K562 (cell line): Measurements from ENCODE around the gene ZNF112.

Source experiments
- EP300 ChIP-seq: IDR thresholded peaks from 2 replicates; pipeline ENCODE4 v1.6.1; 2012; ENCODE audit warnings: low read length, improper control_type of control experiment
- ESRRA ChIP-seq: fragments of 450-650 bp; IDR thresholded peaks from 2 replicates; pipeline ENCODE4 v1.6.1; 2014; ENCODE audit warnings: low read depth, mild to moderate bottlenecking, moderate library complexity, borderline replicate concordance
- EZH2 ChIP-seq: IDR thresholded peaks from 2 replicates; pipeline ENCODE4 v1.6.1; 2012; ENCODE audit warnings: low read depth, mild to moderate bottlenecking, inconsistent platforms, low read length, borderline replicate concordance
- GTF3C2 ChIP-seq: IDR thresholded peaks from 3 replicates; pipeline ENCODE4 v1.6.1; 2011; ENCODE audit warnings: borderline replicate concordance, mild to moderate bottlenecking, moderate library complexity; ENCODE audit not compliant: insufficient read length; ENCODE audit errors: extremely low read depth
- HMG20B ChIP-seq: fragments of 250-450 bp; sonication (Bioruptor Pico); IDR thresholded peaks from 2 replicates; pipeline ENCODE4 v1.5.0; 2021; ENCODE audit warnings: mild to moderate bottlenecking
- JUN ChIP-seq, 2 experiments: sonication (generic) in 1 of 2; formaldehyde crosslinking in 1 of 2; IDR thresholded peaks; 2 replicates each; pipeline versions ENCODE4 v1.6.1 to v1.8.0; 2012 to 2022; ENCODE audit warnings: borderline replicate concordance in 2 of 2, mild to moderate bottlenecking in 2 of 2, improper control_type of control experiment in 1 of 2, low read depth in 1 of 2, low read length in 1 of 2, missing genetic modification reagents in 1 of 2
- KDM1A ChIP-seq, 2 experiments: fragments of 450-650 bp; IDR thresholded peaks; 2 replicates each; pipeline ENCODE4 v1.6.1; 2016; ENCODE audit warnings: mild to moderate bottlenecking in 2 of 2
- MED1 ChIP-seq: sonication (generic); formaldehyde crosslinking; IDR thresholded peaks from 2 replicates; pipeline ENCODE4 v1.8.1; 2023; ENCODE audit warnings: missing genetic modification reagents, borderline replicate concordance
- MNT ChIP-seq, 2 experiments: fragments of 450-650 bp; conservative IDR thresholded peaks; 2 replicates each; pipeline ENCODE4 v1.6.1; 2017; ENCODE audit warnings: mild to moderate bottlenecking in 2 of 2, moderate library complexity in 2 of 2
- MYBL2 ChIP-seq, 2 experiments: fragments of 450-650 bp in 1 of 2; sonication (generic) in 1 of 2; formaldehyde crosslinking in 1 of 2; IDR thresholded peaks; 2 replicates each; pipeline versions ENCODE4 v1.6.1 to v1.8.1; 2017 to 2022; ENCODE audit warnings: borderline replicate concordance in 1 of 2, inconsistent platforms in 1 of 2, low read depth in 1 of 2, mild to moderate bottlenecking in 1 of 2, missing genetic modification reagents in 1 of 2, moderate library complexity in 1 of 2
- POLR2A ChIP-seq: fragments of 450-650 bp; conservative IDR thresholded peaks from 2 replicates; pipeline ENCODE4 v1.6.1; 2016
- RAD51 ChIP-seq: fragments of 450-650 bp; IDR thresholded peaks from 2 replicates; pipeline ENCODE4 v1.7.1; 2016; ENCODE audit warnings: low read depth, mild to moderate bottlenecking, borderline replicate concordance

GRCh38 chr19:44280916-44281315 is 75.6 kb downstream of the ZNF112 start:
- TF ChIP-seq JUN (IDR thresholded peaks at IDR 0.05; ENCODE audit: borderline replicate concordance, low read depth, low read length) (no peak), JUN (CRISPR knock-in tag; IDR thresholded peaks at IDR 0.05; ENCODE audit: borderline replicate concordance) (no peak), EZH2 (no peak), POLR2A (no peak), MNT (conservative IDR thresholded peaks at IDR 0.05) (no peak), EP300 (no peak), GTF3C2 (no peak), MYBL2 (IDR thresholded peaks at IDR 0.05; ENCODE audit: low read depth) (no peak), MYBL2 (CRISPR knock-in tag; IDR thresholded peaks at IDR 0.05; ENCODE audit: borderline replicate concordance) (no peak), RAD51 (no peak), HMG20B (CRISPR knock-in tag) (no peak), MED1 (no peak), ESRRA (no peak), KDM1A (IDR thresholded peaks at IDR 0.05) (no peak)
